K562 treated with DMSO at 1 percent for 24 hours (cell line): ENCODE results near the gene LAMTOR4. TPM values are rescaled to one million over a fixed set of nuclear protein-coding genes. Genes with fewer than 3 reads are reported as not detected.

Experiments used
- total RNA-seq: library from RNA; unstranded; fragments of 300-600 nt; gene quantifications from 2 replicates; pipeline ENCODE4 v1.2.3, GENCODE V29; 2022; ENCODE audit warnings: low read depth; ENCODE audit not compliant: insufficient read depth

Gene LAMTOR4
- 355 and 415 TPM in 2 replicates for total RNA-seq

DNA sequence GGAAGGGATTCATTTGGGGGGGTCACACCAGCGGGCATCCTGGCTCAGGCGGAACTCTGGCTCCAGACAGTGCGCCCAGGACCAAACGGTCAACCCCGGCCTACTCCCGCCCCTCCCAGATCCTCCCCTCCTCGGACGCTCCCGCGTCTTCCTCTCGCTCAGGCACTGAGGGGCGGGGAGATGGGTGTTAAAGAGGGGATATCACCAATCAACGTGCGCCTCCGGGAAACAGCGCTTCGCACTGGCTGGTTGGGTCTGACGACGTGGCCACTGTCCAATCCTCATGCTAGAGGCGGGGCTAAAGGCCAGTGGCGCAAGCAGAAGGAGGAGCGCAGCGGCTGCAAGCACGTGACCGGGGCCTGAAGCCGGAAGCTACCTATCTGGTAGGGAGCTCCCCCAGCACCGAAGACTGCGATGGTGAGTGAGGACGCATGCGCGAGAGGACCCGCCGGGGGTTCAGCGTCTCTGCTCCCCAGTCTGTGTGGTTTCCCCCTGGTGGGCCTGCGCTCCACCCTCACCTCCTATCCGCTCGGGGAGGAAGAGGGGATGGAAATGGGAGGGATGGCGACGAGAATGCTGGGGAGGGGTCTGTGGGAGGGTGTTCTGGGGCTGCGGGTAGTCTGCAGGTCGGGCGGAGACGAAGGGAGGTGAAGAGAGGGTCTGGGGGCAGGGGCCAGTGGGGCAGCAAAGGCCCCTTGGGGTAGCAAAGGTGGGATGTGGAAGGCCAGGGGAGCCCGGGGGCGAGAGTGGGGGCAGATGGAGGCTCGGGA is at the start of gene LAMTOR4:
LAMTOR4 (plus strand) TSS at position 360 of the 770 bp plus-strand sequence; CDS start at position 415, 55 bp downstream.

GRCh38 chr7:100101016-100101862 is 47.5 kb upstream of the LAMTOR4 start, which contains the start of the genes AP4M1 and MCM7:
Gene AP4M1, plus strand, starts transcription at chr7:100101643. Its CDS starts 72 bp downstream, at chr7:100101715.
Gene MCM7, minus strand, starts transcription at chr7:100101397. Its CDS starts 103 bp downstream, at chr7:100101294.

GRCh38 chr7:100119072-100119969 is 29.4 kb upstream of the LAMTOR4 start, which contains the start of the genes CNPY4 and TAF6:
Gene CNPY4, plus strand, starts transcription at chr7:100119634. Its CDS starts 111 bp downstream, at chr7:100119745.
Gene TAF6, minus strand, starts transcription at chr7:100119358. Its CDS starts 5,149 bp downstream, at chr7:100114209.

GRCh38 chr7:100126931-100127865 is 21.5 kb upstream of the LAMTOR4 start, which contains the start of gene MBLAC1:
Gene MBLAC1, plus strand, starts transcription at chr7:100126967. Its CDS starts 429 bp downstream, at chr7:100127396.

DNA sequence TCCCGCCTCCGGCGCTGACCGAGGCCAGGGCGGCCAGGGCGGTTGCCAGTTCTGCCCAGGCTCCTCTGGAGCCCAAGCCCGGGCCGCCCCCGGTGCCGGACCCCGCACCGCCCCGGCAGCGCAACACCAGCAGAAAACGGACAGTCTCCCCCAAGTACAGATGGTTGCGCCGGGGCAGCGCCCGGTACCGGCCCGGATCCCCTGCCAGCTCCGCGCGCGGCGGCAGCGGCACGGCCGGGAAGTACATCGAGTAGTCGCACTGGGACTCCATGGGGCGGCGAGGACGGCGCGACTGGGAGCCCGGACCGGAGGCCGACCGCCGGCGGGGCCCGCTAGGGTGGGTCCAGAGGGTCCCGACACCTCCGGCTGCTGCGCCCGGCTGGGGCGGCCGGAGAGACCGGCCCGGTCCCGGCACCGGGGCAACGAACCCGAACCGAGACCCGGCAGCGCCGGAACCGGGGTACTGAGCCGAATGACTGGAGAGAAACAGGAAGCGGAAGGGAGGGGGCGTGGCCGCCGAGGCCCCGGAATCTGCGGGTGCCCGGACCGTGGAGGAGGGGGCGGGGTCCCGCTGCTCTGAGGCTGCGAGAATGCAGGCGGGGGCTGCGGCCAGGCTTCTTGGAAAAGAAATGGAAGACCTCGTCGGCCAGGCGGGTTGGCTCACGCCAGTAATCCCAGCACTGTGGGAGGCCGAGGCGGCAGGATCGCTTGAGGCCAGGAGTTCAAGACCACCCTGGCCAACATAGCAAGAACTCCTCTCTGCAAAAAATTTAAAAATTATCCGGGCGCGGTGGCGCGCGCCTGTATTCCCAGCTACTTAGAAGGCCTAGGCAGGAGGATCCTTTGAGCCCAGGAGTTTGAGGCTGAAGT is 9.7 kb downstream of the LAMTOR4 start, which contains the start of gene TRAPPC14:
TRAPPC14 (minus strand) TSS at position 495 of the 870 bp plus-strand sequence; CDS start at position 271, 224 bp downstream.

GRCh38 chr7:100177045-100178001 is 28.6 kb downstream of the LAMTOR4 start, which contains the start of the genes GPC2 and STAG3:
Gene GPC2, minus strand, starts transcription at chr7:100177381. Its CDS starts 182 bp downstream, at chr7:100177199.
Gene STAG3, plus strand, starts transcription at chr7:100177918. Its CDS starts 2,639 bp downstream, at chr7:100180557.

Other genes starting within 250 kb of the LAMTOR4 start
- 37.2 and 40.7 TPM in 2 replicates for gene TRIM4, start 229.4 kb upstream of the LAMTOR4 start, total RNA-seq
- gene GJC3, start 219.3 kb upstream of the LAMTOR4 start, total RNA-seq, result 1.0 TPM in 1 of 2 replicates, not detected in the other
- not detected in 2 replicates for gene AZGP1, start 172.9 kb upstream of the LAMTOR4 start, total RNA-seq
- gene ZKSCAN1, start 133.3 kb upstream of the LAMTOR4 start, total RNA-seq, result 15.3 and 16.6 TPM in 2 replicates
- gene ZSCAN21, start 99.1 kb upstream of the LAMTOR4 start, total RNA-seq, result 13.1 and 17.1 TPM in 2 replicates
- 25.3 and 28.5 TPM in 2 replicates for gene ZNF3, start 67.2 kb upstream of the LAMTOR4 start, total RNA-seq
- 181 and 186 TPM in 2 replicates for gene COPS6, start 59.9 kb upstream of the LAMTOR4 start, total RNA-seq
- 443 and 494 TPM in 2 replicates for gene MCM7, start 47.5 kb upstream of the LAMTOR4 start, total RNA-seq
- gene AP4M1, start 47.3 kb upstream of the LAMTOR4 start, total RNA-seq, result 20.7 and 22.2 TPM in 2 replicates
- 108 and 127 TPM in 2 replicates for gene TAF6, start 29.6 kb upstream of the LAMTOR4 start, total RNA-seq
- gene CNPY4, start 29.3 kb upstream of the LAMTOR4 start, total RNA-seq, result 8.4 and 10.7 TPM in 2 replicates
- gene MBLAC1, start 22.0 kb upstream of the LAMTOR4 start, total RNA-seq, result 5.3 and 5.6 TPM in 2 replicates
- gene TRAPPC14, start 9.8 kb downstream of the LAMTOR4 start, total RNA-seq, result 47.1 and 49.6 TPM in 2 replicates
- gene GAL3ST4, start 19.7 kb downstream of the LAMTOR4 start, total RNA-seq, result 3.5 and 4.9 TPM in 2 replicates
- 3.2 and 4.3 TPM in 2 replicates for gene GPC2, start 28.5 kb downstream of the LAMTOR4 start, total RNA-seq
- 6.8 and 7.3 TPM in 2 replicates for gene STAG3, start 29.0 kb downstream of the LAMTOR4 start, total RNA-seq
- gene PVRIG, start 71.0 kb downstream of the LAMTOR4 start, total RNA-seq, result not detected in 2 replicates
- 4.1 and 4.3 TPM in 2 replicates for gene SPDYE3, start 158.8 kb downstream of the LAMTOR4 start, total RNA-seq
- 29.5 and 32.4 TPM in 2 replicates for gene PILRB, start 209.2 kb downstream of the LAMTOR4 start, total RNA-seq
- 2.1 TPM in 2 replicates for gene PILRA, start 224.6 kb downstream of the LAMTOR4 start, total RNA-seq